ENCODE measurements around the gene KLK11.

Gene KLK11

GRCh38 chr19:51005248-51005647 lies 21.2 kb downstream of the KLK11 start:
- TF ChIP-seq CSRNP3 (CRISPR knock-in tag; IDR thresholded peaks at IDR 0.05): no peak
- no peak for TF ChIP-seq RARB (CRISPR knock-in tag; IDR thresholded peaks at IDR 0.05)
- ATAC-seq: no peak

- TF ChIP-seq POU6F1 (CRISPR knock-in tag; IDR thresholded peaks at IDR 0.05; ENCODE audit: borderline replicate concordance, low read depth) (no peak), BACH2 (CRISPR knock-in tag; IDR thresholded peaks at IDR 0.05; ENCODE audit: borderline replicate concordance) (no peak), OSR1 (CRISPR knock-in tag; IDR thresholded peaks at IDR 0.05) (no peak), ESRRG (CRISPR knock-in tag; IDR thresholded peaks at IDR 0.05) (no peak), CREB5 (CRISPR knock-in tag; IDR thresholded peaks at IDR 0.05; ENCODE audit: low read depth) (no peak), ZNF70 (CRISPR knock-in tag; IDR thresholded peaks at IDR 0.05) (no peak), TSHZ2 (CRISPR knock-in tag; IDR thresholded peaks at IDR 0.05) (no peak), ZC3H10 (CRISPR knock-in tag; IDR thresholded peaks at IDR 0.05) (no peak), TOX (CRISPR knock-in tag; IDR thresholded peaks at IDR 0.05; ENCODE audit: borderline replicate concordance) (no peak), PATZ1 (CRISPR knock-in tag; IDR thresholded peaks at IDR 0.05; ENCODE audit: borderline replicate concordance) (no peak), GLIS3 (CRISPR knock-in tag; IDR thresholded peaks at IDR 0.05) (no peak)
- ATAC-seq: no peak
Observed at GRCh38 chr19:51003316-51003715, 23.1 kb downstream of the KLK11 start.

- ATAC-seq: no peak
- TF ChIP-seq CSRNP3 (CRISPR knock-in tag; IDR thresholded peaks at IDR 0.05): no peak
- no peak for TF ChIP-seq RARB (CRISPR knock-in tag; IDR thresholded peaks at IDR 0.05)
- TF ChIP-seq PATZ1 (CRISPR knock-in tag; IDR thresholded peaks at IDR 0.05; ENCODE audit: borderline replicate concordance): no peak
- TF ChIP-seq ZFP3 (CRISPR knock-in tag; IDR thresholded peaks at IDR 0.05): no peak
- TF ChIP-seq ZNF70 (CRISPR knock-in tag; IDR thresholded peaks at IDR 0.05): no peak
- no peak for TF ChIP-seq BACH2 (CRISPR knock-in tag; IDR thresholded peaks at IDR 0.05; ENCODE audit: borderline replicate concordance)
- no peak for TF ChIP-seq POU6F1 (CRISPR knock-in tag; IDR thresholded peaks at IDR 0.05; ENCODE audit: borderline replicate concordance, low read depth)
- no peak for TF ChIP-seq CSDC2 (CRISPR knock-in tag; IDR thresholded peaks at IDR 0.05)
- TF ChIP-seq OSR1 (CRISPR knock-in tag; IDR thresholded peaks at IDR 0.05): no peak
Observed at GRCh38 chr19:51002542-51003311, 23.7 kb downstream of the KLK11 start.
